Stimulated activated naive CD8-positive, alpha-beta T cell treated with anti-CD3 and anti-CD28 coated beads, Interleukin-15, amount 100 ng/mL, for 72 hours (primary cell): ENCODE results near the gene ANAPC1.
"Not testable (repeated sequence)": the region's sequence is repeated elsewhere in the genome, so short reads cannot be mapped to it uniquely, and the experiment has no call there.

Source experiments
- ATAC-seq: fragments of 150-1000 bp; cut with Tn5 transposase; 2 replicates; pipeline ENCODE4 v1.10.0; 2021; ENCODE audit warnings: mild to moderate bottlenecking, moderate library complexity
- DNase-seq, 2 donors: peaks; one replicate each; pipeline ENCODE4 v3.0.0; 2021 to 2022
- H3K27ac Mint-ChIP-seq, 2 donors: one replicate each; pipeline ENCODE4 v1.8.0; 2022; ENCODE audit warnings: mild to moderate bottlenecking in 2 of 2, mixed read lengths in 2 of 2, moderate library complexity in 2 of 2
- H3K27me3 Mint-ChIP-seq: one replicate; pipeline ENCODE4 v1.8.0; 2022; ENCODE audit warnings: mixed read lengths
- H3K4me1 Mint-ChIP-seq: one replicate; pipeline ENCODE4 v1.8.0; 2022; ENCODE audit warnings: mild to moderate bottlenecking, mixed read lengths
- H3K4me3 Mint-ChIP-seq, 2 donors: one replicate each; pipeline ENCODE4 v1.8.0; 2022; ENCODE audit warnings: mild to moderate bottlenecking in 2 of 2, mixed read lengths in 2 of 2, moderate library complexity in 1 of 2
- H3K9me3 Mint-ChIP-seq, 2 donors: one replicate each; pipeline ENCODE4 v1.8.0; 2022; ENCODE audit warnings: mixed read lengths in 2 of 2

ANAPC1 gene

DNA sequence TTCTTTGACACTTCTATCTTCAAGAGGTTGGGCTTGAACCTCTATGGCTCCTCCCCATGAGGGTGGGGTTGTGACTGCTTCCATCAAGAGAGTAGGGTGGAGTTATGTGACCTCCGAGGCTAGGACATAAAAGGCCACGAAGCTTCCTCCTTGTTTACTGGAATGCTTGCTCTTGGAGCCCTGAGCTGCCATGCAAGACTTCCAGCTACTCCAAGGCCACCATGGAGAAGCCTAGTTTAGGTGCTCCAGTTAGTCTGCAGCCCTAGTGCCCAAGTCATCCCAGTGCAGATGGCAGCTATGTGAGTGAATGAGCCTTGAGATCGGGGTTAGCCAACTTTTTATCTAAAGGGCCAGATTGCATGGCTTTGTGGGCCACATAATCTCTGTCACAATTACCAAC is 12.0 kb upstream of the ANAPC1 start:
- DNase-seq (no peak), ATAC-seq (no peak)
- H3K27me3 Mint-ChIP-seq = peaks cover 52% of the 10 kb centered on the region
- H3K4me3 Mint-ChIP-seq = no peak overlapping the region
- no peaks in the 10 kb centered on the region for H3K9me3 Mint-ChIP-seq
- H3K4me1 Mint-ChIP-seq = peaks cover 27% of the 10 kb centered on the region
- no peak overlapping the region for H3K27ac Mint-ChIP-seq

- no peaks in the 10 kb centered on the region for H3K27me3 Mint-ChIP-seq
- ATAC-seq = peak; percentile 13
- peaks cover 21% of the 10 kb centered on the region for H3K4me1 Mint-ChIP-seq
- peak overlapping the region; percentile 98 to 99 for H3K27ac Mint-ChIP-seq
- peak overlapping the region; percentile 97 to 99 for H3K4me3 Mint-ChIP-seq
- no peak for DNase-seq
- no peaks in the 10 kb centered on the region for H3K9me3 Mint-ChIP-seq
These were observed 585 bp upstream of the ANAPC1 start for GRCh38 chr2:111884592-111884964.

GRCh38 chr2:111872806-111873205 is 11.2 kb downstream of the ANAPC1 start:
- not testable (repeated sequence) for H3K4me1 Mint-ChIP-seq, H3K27ac Mint-ChIP-seq, H3K9me3 Mint-ChIP-seq, H3K27me3 Mint-ChIP-seq, DNase-seq, H3K4me3 Mint-ChIP-seq, ATAC-seq

- not testable (repeated sequence) for H3K4me1 Mint-ChIP-seq, ATAC-seq, H3K9me3 Mint-ChIP-seq, DNase-seq, H3K27ac Mint-ChIP-seq, H3K4me3 Mint-ChIP-seq, H3K27me3 Mint-ChIP-seq
These were observed 18.9 kb downstream of the ANAPC1 start for GRCh38 chr2:111865124-111865523.

DNA sequence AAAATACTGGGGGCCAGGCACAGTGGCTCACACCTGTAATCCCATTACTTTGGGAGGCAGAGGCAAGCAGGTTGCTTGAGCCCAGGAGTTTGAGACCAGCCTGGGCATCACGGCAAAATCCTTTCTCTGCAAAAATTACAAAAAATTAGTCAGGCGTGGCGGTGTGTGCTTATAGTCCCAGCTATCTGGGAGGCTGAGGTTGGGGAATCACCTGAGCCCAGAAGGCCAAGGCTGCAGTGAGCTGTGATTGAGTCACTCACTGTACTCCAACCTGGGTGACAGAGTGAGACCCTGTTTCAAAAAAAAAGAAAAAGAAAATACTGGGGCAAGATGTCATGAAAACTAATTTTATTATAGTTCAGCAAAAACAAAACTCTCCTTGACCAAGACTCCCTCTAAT is 24.0 kb downstream of the ANAPC1 start:
- not testable (repeated sequence) for H3K4me3 Mint-ChIP-seq, H3K9me3 Mint-ChIP-seq, ATAC-seq

GRCh38 chr2:111852544-111852943 is 31.4 kb downstream of the ANAPC1 start:
- H3K9me3 Mint-ChIP-seq, DNase-seq, ATAC-seq, H3K4me3 Mint-ChIP-seq, H3K27me3 Mint-ChIP-seq, H3K4me1 Mint-ChIP-seq, H3K27ac Mint-ChIP-seq: not testable (repeated sequence)

More for the DNA sequence above, 24.0 kb downstream of the ANAPC1 start:
- DNase-seq, H3K27ac Mint-ChIP-seq, H3K27me3 Mint-ChIP-seq, H3K4me1 Mint-ChIP-seq: not testable (repeated sequence)

DNA sequence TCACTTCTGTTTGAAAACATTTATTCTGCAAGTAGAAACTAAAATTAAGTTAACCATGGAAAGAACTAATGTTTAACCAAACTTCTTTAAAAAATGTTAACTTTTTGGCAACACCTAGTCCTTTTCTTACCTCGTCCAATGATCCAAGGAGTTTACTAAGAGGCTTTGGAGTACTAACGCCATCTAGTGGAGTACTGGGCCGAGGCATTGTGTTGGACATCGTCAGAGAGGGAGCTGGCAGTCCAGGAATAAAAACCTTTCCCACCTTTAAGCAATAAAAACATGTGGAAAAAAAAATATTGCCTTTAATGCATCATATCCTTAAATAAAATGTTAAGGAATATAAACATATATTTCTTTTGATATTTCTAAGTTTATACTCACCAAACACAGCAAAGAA is 33.3 kb downstream of the ANAPC1 start:
- not testable (repeated sequence) for ATAC-seq, DNase-seq, H3K27me3 Mint-ChIP-seq, H3K27ac Mint-ChIP-seq, H3K4me1 Mint-ChIP-seq, H3K4me3 Mint-ChIP-seq, H3K9me3 Mint-ChIP-seq

DNA sequence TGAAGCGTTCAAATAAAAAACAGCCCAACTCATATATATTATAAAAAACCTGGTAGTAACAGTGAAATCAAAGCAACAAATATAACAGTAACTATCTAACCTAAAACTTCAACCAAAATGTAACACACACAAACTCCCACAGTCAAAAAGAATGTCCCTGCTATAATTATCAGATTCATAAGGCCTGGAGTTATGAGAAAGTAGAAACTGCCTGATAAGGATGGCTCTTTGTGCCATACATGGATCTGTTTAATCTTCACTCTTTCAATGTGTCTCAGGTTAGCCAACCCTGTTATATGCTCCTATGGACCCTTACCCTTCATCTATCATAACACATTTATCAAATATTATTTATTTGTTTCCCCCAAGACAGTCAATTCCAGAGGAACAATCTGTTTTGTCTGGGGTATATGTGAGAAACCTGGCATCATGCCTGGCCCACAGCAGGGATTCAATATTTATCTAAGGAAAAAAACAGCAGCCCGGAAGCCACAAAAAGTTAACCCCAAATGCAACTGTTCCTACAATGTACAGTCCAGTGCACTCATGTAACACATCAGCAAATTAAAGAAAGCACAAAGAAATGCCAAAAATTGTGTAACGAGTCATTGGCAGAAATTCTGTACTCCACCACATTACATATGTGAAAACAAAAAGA is 44.2 kb downstream of the ANAPC1 start:
- H3K4me3 Mint-ChIP-seq, H3K9me3 Mint-ChIP-seq, H3K4me1 Mint-ChIP-seq, ATAC-seq, H3K27me3 Mint-ChIP-seq, DNase-seq: not testable (repeated sequence)
- peak overlapping the region; percentile 9 to 54 for H3K27ac Mint-ChIP-seq

- not testable (repeated sequence) for H3K9me3 Mint-ChIP-seq, H3K27me3 Mint-ChIP-seq, ATAC-seq, DNase-seq, H3K4me3 Mint-ChIP-seq
- Mint-ChIP-seq H3K4me1 (peaks cover 15% of the 10 kb centered on the region), H3K27ac (peak overlapping the region; percentile 17 to 54)
These were observed 45.0 kb downstream of the ANAPC1 start for GRCh38 chr2:111838992-111839391.

DNA sequence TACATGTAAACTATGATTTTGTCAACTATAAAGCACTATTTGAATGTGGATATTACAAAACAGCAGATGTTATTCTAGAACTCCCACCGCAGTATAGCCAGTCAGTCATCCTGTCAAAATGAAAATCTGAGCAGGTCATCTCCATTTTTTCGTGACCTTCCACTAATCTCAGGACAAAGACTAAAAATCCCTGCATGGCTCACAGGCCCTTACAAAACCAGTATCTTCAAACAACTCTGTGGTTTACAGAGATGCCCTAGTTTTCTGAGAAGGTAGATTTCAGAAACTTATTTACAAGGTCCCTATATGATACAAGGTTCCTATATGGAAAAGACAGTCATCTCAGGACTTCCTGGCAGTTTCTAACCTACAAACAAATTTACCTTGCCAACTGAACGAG is 49.8 kb downstream of the ANAPC1 start:
- Mint-ChIP-seq H3K4me1 (peaks cover 19% of the 10 kb centered on the region), H3K27ac (peak overlapping the region; percentile 88 to 94), H3K4me3 (peak overlapping the region; percentile 29 to 44)
- peak; percentile 96 for ATAC-seq
- H3K27me3 Mint-ChIP-seq, H3K9me3 Mint-ChIP-seq, DNase-seq: not testable (repeated sequence)

- not testable (repeated sequence) for DNase-seq, H3K27me3 Mint-ChIP-seq, H3K9me3 Mint-ChIP-seq, H3K4me3 Mint-ChIP-seq
- ATAC-seq = peak; percentile 53
- Mint-ChIP-seq H3K27ac (peak overlapping the region in 1 of 2 donors; percentile 74), H3K4me1 (peaks cover 19% of the 10 kb centered on the region)
These were observed 53.5 kb downstream of the ANAPC1 start for GRCh38 chr2:111830479-111830878.

DNA sequence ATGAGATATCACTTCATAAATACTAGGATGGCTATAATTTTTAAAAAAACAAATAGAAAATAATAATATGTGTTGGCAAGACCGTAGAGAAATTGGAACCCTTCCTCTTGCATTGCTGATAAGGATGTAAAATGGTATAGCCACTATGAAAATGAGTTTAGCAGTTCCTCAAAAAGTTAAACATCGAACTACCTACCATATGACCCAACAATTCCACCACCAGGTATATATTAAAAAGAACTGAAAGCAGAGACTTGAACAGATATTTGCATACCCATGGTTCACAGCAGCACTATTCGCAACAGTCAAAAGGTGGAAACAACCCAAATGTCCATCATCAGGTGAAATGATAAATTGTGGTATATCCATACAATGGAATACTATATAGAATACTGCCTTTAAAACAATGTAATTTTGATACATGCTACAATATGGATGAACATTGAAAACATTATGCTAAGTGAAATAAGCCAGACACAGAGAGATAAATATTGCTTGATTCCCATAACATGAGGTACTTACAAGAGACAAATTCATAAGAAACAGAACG is 55.7 kb downstream of the ANAPC1 start:
- not testable (repeated sequence) for DNase-seq, ATAC-seq, H3K4me1 Mint-ChIP-seq, H3K27ac Mint-ChIP-seq, H3K9me3 Mint-ChIP-seq, H3K27me3 Mint-ChIP-seq, H3K4me3 Mint-ChIP-seq

- H3K27me3 Mint-ChIP-seq, H3K4me1 Mint-ChIP-seq, H3K27ac Mint-ChIP-seq, H3K9me3 Mint-ChIP-seq, H3K4me3 Mint-ChIP-seq, DNase-seq: not testable (repeated sequence)
- ATAC-seq = peak; percentile 39
These were observed 70.9 kb downstream of the ANAPC1 start for GRCh38 chr2:111812970-111813622.

GRCh38 chr2:111790633-111791032 is 93.4 kb downstream of the ANAPC1 start:
- H3K27ac Mint-ChIP-seq, H3K9me3 Mint-ChIP-seq, H3K4me1 Mint-ChIP-seq, H3K27me3 Mint-ChIP-seq, H3K4me3 Mint-ChIP-seq, ATAC-seq, DNase-seq: not testable (repeated sequence)

- H3K9me3 Mint-ChIP-seq, H3K4me3 Mint-ChIP-seq, DNase-seq, H3K27me3 Mint-ChIP-seq, ATAC-seq, H3K4me1 Mint-ChIP-seq, H3K27ac Mint-ChIP-seq: not testable (repeated sequence)
These were observed 99.9 kb downstream of the ANAPC1 start for GRCh38 chr2:111784081-111784480.

GRCh38 chr2:111782195-111782594 is 101.8 kb downstream of the ANAPC1 start:
- ATAC-seq, DNase-seq, H3K27ac Mint-ChIP-seq, H3K9me3 Mint-ChIP-seq, H3K4me3 Mint-ChIP-seq, H3K27me3 Mint-ChIP-seq, H3K4me1 Mint-ChIP-seq: not testable (repeated sequence)
